Brain microvascular endothelial cell (primary cell): ENCODE results near the gene KCTD20.
"Not testable (repeated sequence)": the region's sequence is repeated elsewhere in the genome, so short reads cannot be mapped to it uniquely, and the experiment has no call there.

Experiments
- DNase-seq: peaks from one replicate; pipeline ENCODE4 v3.0.0-alpha.2; 2020
- H3K27ac ChIP-seq: fragments of 250-450 bp; sonication (Bioruptor Pico); 2 replicates; pipeline ENCODE4 v1.5.1; 2020; ENCODE audit warnings: mild to moderate bottlenecking, moderate library complexity
- H3K27me3 ChIP-seq: fragments of 250-450 bp; sonication (Bioruptor Pico); replicated peaks from 2 replicates; pipeline ENCODE4 v1.5.1; 2020; ENCODE audit warnings: mild to moderate bottlenecking
- H3K36me3 ChIP-seq: fragments of 250-450 bp; sonication (Bioruptor Pico); replicated peaks from 2 replicates; pipeline ENCODE4 v1.5.1; 2020; ENCODE audit warnings: mild to moderate bottlenecking
- H3K4me3 ChIP-seq: 2 replicates; pipeline ENCODE4 v1.5.1; 2011; ENCODE audit warnings: low read depth, mild to moderate bottlenecking, control low read depth, low read length, moderate library complexity
- CTCF ChIP-seq: IDR thresholded peaks from 2 replicates; pipeline ENCODE4 v1.5.1; 2011; ENCODE audit warnings: low read depth, mild to moderate bottlenecking, moderate library complexity, low read length, control low read depth, inconsistent platforms; ENCODE audit errors: missing control alignments
- in situ Hi-C: cut with HindIII; loops from 2 replicates; pipeline ENCODE4 v1.10.0; 2017; ENCODE audit warnings: low sequenced_read_pairs, low pct_ligation_motif_present

KCTD20 gene

GRCh38 chr6:36467625-36468024 is 24.8 kb downstream of the KCTD20 start:
- peaks cover 24% of the 10 kb centered on the region for H3K36me3 ChIP-seq
- no peaks in the 10 kb centered on the region for H3K27me3 ChIP-seq
- no peak overlapping the region for H3K4me3 ChIP-seq
- no peak overlapping the region for H3K27ac ChIP-seq
- no peak for TF ChIP-seq CTCF
- no peak for DNase-seq
- in situ Hi-C loops: no loop called here

- Histone ChIP-seq H3K36me3 (peaks cover 27% of the 10 kb centered on the region), H3K4me3 (no peak overlapping the region), H3K27ac (no peak overlapping the region), H3K27me3 (no peaks in the 10 kb centered on the region)
- DNase-seq: no peak
- no peak for TF ChIP-seq CTCF
- in situ Hi-C loops: no loop called here
These were observed 26.4 kb downstream of the KCTD20 start for GRCh38 chr6:36469148-36469661.

- no peak overlapping the region for H3K27ac ChIP-seq
- in situ Hi-C loops: no loop called here
- no peak for TF ChIP-seq CTCF
These were observed 27.1 kb downstream of the KCTD20 start for GRCh38 chr6:36469946-36470345.

GRCh38 chr6:36478051-36478526 is 35.3 kb downstream of the KCTD20 start:
- H3K36me3 ChIP-seq: peaks cover 47% of the 10 kb centered on the region
- no peaks in the 10 kb centered on the region for H3K27me3 ChIP-seq
- no peak for DNase-seq
- H3K27ac ChIP-seq: no peak overlapping the region
- in situ Hi-C loops: no loop called here
- no peak for TF ChIP-seq CTCF
- H3K4me3 ChIP-seq: no peak overlapping the region

More at GRCh38 chr6:36469946-36470345, 27.1 kb downstream of the KCTD20 start:
- Histone ChIP-seq H3K36me3 (peaks cover 30% of the 10 kb centered on the region), H3K4me3 (no peak overlapping the region), H3K27me3 (no peaks in the 10 kb centered on the region)
- no peak for DNase-seq

- no peak overlapping the region for H3K27ac ChIP-seq
- H3K4me3 ChIP-seq: no peak overlapping the region
- no peak for DNase-seq
- H3K36me3 ChIP-seq: peaks cover 44% of the 10 kb centered on the region
- in situ Hi-C loops: no loop called here
- no peaks in the 10 kb centered on the region for H3K27me3 ChIP-seq
- no peak for TF ChIP-seq CTCF
These were observed 36.5 kb downstream of the KCTD20 start for GRCh38 chr6:36479256-36479655.

GRCh38 chr6:36483326-36483725 is 40.5 kb downstream of the KCTD20 start:
- in situ Hi-C loops, H3K27me3 ChIP-seq, H3K4me3 ChIP-seq, H3K27ac ChIP-seq, DNase-seq: not testable (repeated sequence)
- peaks cover 63% of the 10 kb centered on the region for H3K36me3 ChIP-seq
